Neural cell (in vitro differentiated cells): Measurements from ENCODE around the gene STARD6.

Source experiments
- CTCF ChIP-seq: fragments of 450-650 bp; IDR thresholded peaks from 2 replicates; pipeline ENCODE4 v1.5.1; 2014; ENCODE audit warnings: antibody characterized with exemption, mild to moderate bottlenecking, moderate library complexity; ENCODE audit not compliant: poor library complexity, severe bottlenecking
- EP300 ChIP-seq: fragments of 450-650 bp; conservative IDR thresholded peaks from 2 replicates; pipeline ENCODE4 v1.6.1; 2014; ENCODE audit warnings: antibody characterized with exemption, mild to moderate bottlenecking, moderate library complexity; ENCODE audit not compliant: poor library complexity, severe bottlenecking
- POLR2AphosphoS5 ChIP-seq: IDR thresholded peaks from 2 replicates; pipeline ENCODE4 v1.6.1; 2012
- RAD21 ChIP-seq: fragments of 450-650 bp; conservative IDR thresholded peaks from 2 replicates; pipeline ENCODE4 v1.6.1; 2014; ENCODE audit warnings: antibody characterized with exemption, mild to moderate bottlenecking, moderate library complexity
- SMC3 ChIP-seq: fragments of 450-650 bp; conservative IDR thresholded peaks from 2 replicates; pipeline ENCODE4 v1.6.1; 2014; ENCODE audit warnings: antibody characterized with exemption, mild to moderate bottlenecking, moderate library complexity; ENCODE audit not compliant: poor library complexity
- TAF1 ChIP-seq: IDR thresholded peaks from 2 replicates; pipeline ENCODE4 v1.6.1; 2012; ENCODE audit warnings: low read depth

GRCh38 chr18:54389143-54389505, 31.5 kb upstream of the STARD6 start:
- TF ChIP-seq CTCF (no peak), RAD21 (no peak), EP300 (no peak), SMC3 (no peak), POLR2AphosphoS5 (no peak), TAF1 (no peak)
